GM19467 (cell line): Measurements from ENCODE around the gene SMIM38.
"Not testable (repeated sequence)": the region's sequence is repeated elsewhere in the genome, so short reads cannot be mapped to it uniquely, and the experiment has no call there.

Experiments
- ATAC-seq: cut with Tn5 transposase; IDR thresholded peaks from one replicate; pipeline ENCODE4 v1.9.1; 2021; ENCODE audit warnings: mild to moderate bottlenecking, moderate library complexity; ENCODE audit not compliant: unreplicated experiment

Gene SMIM38

GRCh38 chr11:69121621-69122325 is 34.0 kb upstream of the SMIM38 start:
- ATAC-seq = no peak

- no peak for ATAC-seq
Observed at GRCh38 chr11:69122326-69122629, 33.5 kb upstream of the SMIM38 start.

- ATAC-seq = no peak
Observed at GRCh38 chr11:69122630-69123431, 32.9 kb upstream of the SMIM38 start.

- ATAC-seq = no peak
Observed at GRCh38 chr11:69123593-69124545, 31.9 kb upstream of the SMIM38 start.

- no peak for ATAC-seq
Observed at GRCh38 chr11:69125861-69126260, 29.9 kb upstream of the SMIM38 start.

GRCh38 chr11:69126286-69126685 is 29.4 kb upstream of the SMIM38 start:
- ATAC-seq = no peak

GRCh38 chr11:69127081-69127850 is 28.5 kb upstream of the SMIM38 start:
- no peak for ATAC-seq

GRCh38 chr11:69127884-69128283 is 27.9 kb upstream of the SMIM38 start:
- ATAC-seq = no peak

GRCh38 chr11:69129053-69129452 is 26.7 kb upstream of the SMIM38 start:
- no peak for ATAC-seq

- no peak for ATAC-seq
Observed at GRCh38 chr11:69129647-69130046, 26.1 kb upstream of the SMIM38 start.

- ATAC-seq = no peak
Observed at GRCh38 chr11:69130654-69131053, 25.1 kb upstream of the SMIM38 start.

- ATAC-seq = no peak
Observed at GRCh38 chr11:69131121-69131566, 24.6 kb upstream of the SMIM38 start.

GRCh38 chr11:69131644-69132300 is 24.0 kb upstream of the SMIM38 start:
- ATAC-seq = no peak

GRCh38 chr11:69132301-69132670 is 23.4 kb upstream of the SMIM38 start:
- no peak for ATAC-seq

- ATAC-seq = no peak
Observed at GRCh38 chr11:69133251-69133650, 22.5 kb upstream of the SMIM38 start.

GRCh38 chr11:69134182-69134581 is 21.6 kb upstream of the SMIM38 start:
- ATAC-seq = not testable (repeated sequence)

- ATAC-seq = no peak
Observed at GRCh38 chr11:69134957-69135356, 20.8 kb upstream of the SMIM38 start.

- ATAC-seq = no peak
Observed at GRCh38 chr11:69135420-69136363, 20.0 kb upstream of the SMIM38 start.

GRCh38 chr11:69136471-69136870 is 19.3 kb upstream of the SMIM38 start:
- no peak for ATAC-seq
